Muscle of arm (tissue), 14 donors: ENCODE results near the gene SDR42E1. TPM values are rescaled to one million over a fixed set of nuclear protein-coding genes. Genes with fewer than 3 reads are reported as not detected.

Experiments
- DNase-seq: peaks from one replicate; pipeline ENCODE4 v3.0.0-alpha.2; 2013
- long read RNA-seq, 11 donors: transcript quantifications; one replicate each; lab custom pipeline, GENCODE V29; 2026
- polyA plus RNA-seq, 12 donors: library from polyadenylated mRNA; unstranded; fragments of 120-200 nt; gene quantifications; one replicate each; pipeline ENCODE4 v1.2.1, GENCODE V29; 2013; ENCODE audit not compliant: insufficient read length in 12 of 12

SDR42E1 gene
- polyA plus RNA-seq = 1 to 10 TPM in 4 of 12 donors, under 1 TPM in 7, not detected in 1; 0.16 to 4.1 (median 0.67) TPM
- long read RNA-seq, donor 1, full-length matches to known transcripts = 5 of 5 reads
- long read RNA-seq, donor 1, partial matches to known transcripts = 0 of 5 reads
- long read RNA-seq, donor 1, other reads (novel, unspliced or antisense) = 0 of 5 reads
- long read RNA-seq, donor 2, full-length matches to known transcripts = 1 of 1 reads
- long read RNA-seq, donor 2, partial matches to known transcripts = 0 of 1 reads
- long read RNA-seq, donor 2, other reads (novel, unspliced or antisense) = 0 of 1 reads
- long read RNA-seq, donor 3, full-length matches to known transcripts = 1 of 1 reads
- long read RNA-seq, donor 3, partial matches to known transcripts = 0 of 1 reads
- long read RNA-seq, donor 3, other reads (novel, unspliced or antisense) = 0 of 1 reads
- long read RNA-seq, donor 4 = 0 reads
- long read RNA-seq, donor 5 = 0 reads
- long read RNA-seq, donor 6 = 0 reads
- long read RNA-seq, donor 7 = 0 reads
- long read RNA-seq, donor 8 = 0 reads
- long read RNA-seq, donor 9, full-length matches to known transcripts = 1 of 1 reads
- long read RNA-seq, donor 9, partial matches to known transcripts = 0 of 1 reads
- long read RNA-seq, donor 9, other reads (novel, unspliced or antisense) = 0 of 1 reads
- long read RNA-seq, donor 10 = 0 reads
- long read RNA-seq, donor 11, partial matches to known transcripts = 0 of 1 reads
- long read RNA-seq, donor 11, other reads (novel, unspliced or antisense) = 0 of 1 reads

GRCh38 chr16:82011199-82011641 lies at the start of gene SDR42E1:
Gene SDR42E1, minus strand, starts transcription at chr16:82011470. Its CDS starts 10,612 bp downstream, at chr16:82000858.
- DNase-seq = no peak

GRCh38 chr16:82059983-82060421 lies 48.7 kb upstream of the SDR42E1 start:
- no peak for DNase-seq

GRCh38 chr16:82059161-82059982 lies 48.1 kb upstream of the SDR42E1 start:
- no peak for DNase-seq

GRCh38 chr16:82056550-82056896 lies 45.3 kb upstream of the SDR42E1 start:
- DNase-seq = no peak

GRCh38 chr16:82055728-82056549 lies 44.7 kb upstream of the SDR42E1 start:
- DNase-seq = no peak

- no peak for DNase-seq
These were observed 43.8 kb upstream of the SDR42E1 start for GRCh38 chr16:82055117-82055516.

- DNase-seq = no peak
These were observed 40.4 kb upstream of the SDR42E1 start for GRCh38 chr16:82051656-82052055.

- no peak for DNase-seq
These were observed 39.7 kb upstream of the SDR42E1 start for GRCh38 chr16:82050909-82051357.

- no peak for DNase-seq
These were observed 39.2 kb upstream of the SDR42E1 start for GRCh38 chr16:82050506-82050905.

- no peak for DNase-seq
These were observed 38.2 kb upstream of the SDR42E1 start for GRCh38 chr16:82049484-82049883.

- no peak for DNase-seq
These were observed 36.5 kb upstream of the SDR42E1 start for GRCh38 chr16:82047787-82048186.

GRCh38 chr16:82047374-82047773 lies 36.1 kb upstream of the SDR42E1 start:
- no peak for DNase-seq

GRCh38 chr16:82046941-82047340 lies 35.7 kb upstream of the SDR42E1 start:
- no peak for DNase-seq

GRCh38 chr16:82046541-82046940 lies 35.3 kb upstream of the SDR42E1 start:
- DNase-seq = no peak

- no peak for DNase-seq
These were observed 34.2 kb upstream of the SDR42E1 start for GRCh38 chr16:82045465-82045864.

- DNase-seq = no peak
These were observed 33.3 kb upstream of the SDR42E1 start for GRCh38 chr16:82044585-82044911.

GRCh38 chr16:82043680-82044584 lies 32.7 kb upstream of the SDR42E1 start:
- DNase-seq = no peak

GRCh38 chr16:82042846-82043245 lies 31.6 kb upstream of the SDR42E1 start:
- no peak for DNase-seq

- DNase-seq = no peak
These were observed 30.9 kb upstream of the SDR42E1 start for GRCh38 chr16:82042144-82042543.

- DNase-seq = no peak
These were observed 30.3 kb upstream of the SDR42E1 start for GRCh38 chr16:82041542-82041941.
